OCI-M1 (cell line): ENCODE measurements around the gene ATAD3A.
A peak's percentile ranks its signal among the peaks of the same experiment; 100 is the strongest.
"Not testable (repeated sequence)": the region's sequence is repeated elsewhere in the genome, so short reads cannot be mapped to it uniquely, and the experiment has no call there.

Source experiments
- DNase-seq: peaks from one replicate; lab custom pipeline; 2025; lab: John Stamatoyannopoulos, UW

ATAD3A gene

DNA sequence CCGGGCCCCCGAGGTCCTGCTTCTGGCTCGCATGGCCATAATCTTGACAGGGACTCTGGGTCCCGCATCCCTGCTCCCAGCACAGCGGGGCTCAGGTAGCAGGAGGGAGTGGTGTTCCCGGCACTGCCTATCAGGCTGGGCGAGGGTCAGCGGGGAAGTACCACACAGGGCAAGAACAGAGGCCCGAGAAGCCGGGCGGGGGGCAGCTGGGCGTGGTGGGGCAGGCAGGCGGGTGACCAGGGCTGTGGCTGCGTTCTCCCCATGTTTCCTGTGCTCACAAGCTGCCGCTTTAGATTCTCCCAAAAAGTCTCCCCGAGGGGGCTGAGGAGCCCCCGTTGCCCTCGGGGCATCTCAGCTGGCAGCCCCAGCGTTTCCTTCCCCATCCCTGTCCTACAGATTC lies 22.1 kb upstream of the ATAD3A start:
- no peak for DNase-seq

DNA sequence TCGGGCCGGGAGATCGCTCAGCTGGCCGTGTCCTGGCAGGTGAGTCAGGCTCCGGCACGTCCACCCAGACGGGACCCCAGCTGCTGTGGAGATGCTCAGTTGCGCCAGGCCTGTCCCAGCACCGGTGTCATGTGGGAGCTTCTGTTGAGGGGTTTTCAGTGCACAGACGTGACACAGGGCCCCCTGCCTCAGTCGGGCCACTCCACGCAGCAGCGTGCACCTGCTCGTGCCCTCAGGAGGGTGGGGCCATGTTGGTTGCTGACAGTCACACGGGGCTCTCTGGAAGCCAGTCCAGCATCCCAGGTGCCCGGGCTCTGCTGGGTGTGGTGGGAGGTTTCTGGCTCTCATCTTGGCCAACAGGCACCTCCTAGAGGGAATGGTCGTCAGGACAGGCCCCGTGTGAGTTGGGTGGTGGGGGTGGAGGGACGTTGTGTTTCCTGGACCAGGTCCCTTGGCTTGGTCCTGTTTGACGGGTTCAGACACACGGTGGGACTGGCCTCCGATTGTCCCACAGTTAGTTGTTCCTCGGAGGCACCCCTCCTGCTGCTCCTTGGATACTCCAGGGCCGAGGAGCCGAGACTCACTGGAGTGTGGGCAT lies 21.2 kb upstream of the ATAD3A start:
- no peak for DNase-seq

DNA sequence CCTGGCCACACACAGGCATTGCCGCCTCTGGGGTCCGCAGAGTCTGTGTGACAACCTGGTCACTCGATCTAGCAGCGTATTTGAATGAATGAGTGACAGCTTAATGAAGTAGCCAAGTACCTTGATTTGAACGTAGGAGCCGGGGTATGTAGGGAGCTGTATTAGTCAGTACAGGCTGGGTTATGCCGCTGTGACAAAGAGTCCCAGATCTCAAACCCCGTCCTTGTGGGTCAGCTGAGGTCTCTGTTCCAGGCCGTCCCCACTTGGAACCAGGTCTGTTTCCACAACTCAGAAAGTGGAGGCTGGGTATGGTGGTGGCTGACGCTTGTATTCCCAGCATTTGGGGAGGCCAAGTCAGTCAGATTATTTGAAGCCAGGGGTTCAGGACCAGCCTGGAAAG lies 20.4 kb upstream of the ATAD3A start:
- no peak for DNase-seq

DNA sequence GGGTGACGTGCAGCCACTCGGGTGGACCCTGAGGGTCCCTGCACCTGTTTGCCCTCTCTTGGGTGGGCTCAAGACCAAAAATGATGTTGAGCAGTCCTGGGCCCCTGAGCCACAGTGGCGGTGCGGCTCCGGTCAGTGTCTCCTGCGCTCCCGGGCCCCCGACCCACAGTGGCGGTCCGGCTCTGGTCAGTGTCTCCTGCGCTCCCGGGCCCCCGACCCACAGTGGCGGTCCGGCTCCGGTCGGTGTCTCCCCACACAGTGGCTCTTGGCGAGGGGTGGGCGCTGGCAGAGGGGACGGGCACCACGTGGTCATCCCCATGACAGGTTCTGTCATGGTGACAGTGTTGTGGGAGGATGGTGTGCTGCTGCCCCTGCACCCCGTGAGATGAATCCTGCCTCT lies 17.7 kb upstream of the ATAD3A start:
- not testable (repeated sequence) for DNase-seq

DNA sequence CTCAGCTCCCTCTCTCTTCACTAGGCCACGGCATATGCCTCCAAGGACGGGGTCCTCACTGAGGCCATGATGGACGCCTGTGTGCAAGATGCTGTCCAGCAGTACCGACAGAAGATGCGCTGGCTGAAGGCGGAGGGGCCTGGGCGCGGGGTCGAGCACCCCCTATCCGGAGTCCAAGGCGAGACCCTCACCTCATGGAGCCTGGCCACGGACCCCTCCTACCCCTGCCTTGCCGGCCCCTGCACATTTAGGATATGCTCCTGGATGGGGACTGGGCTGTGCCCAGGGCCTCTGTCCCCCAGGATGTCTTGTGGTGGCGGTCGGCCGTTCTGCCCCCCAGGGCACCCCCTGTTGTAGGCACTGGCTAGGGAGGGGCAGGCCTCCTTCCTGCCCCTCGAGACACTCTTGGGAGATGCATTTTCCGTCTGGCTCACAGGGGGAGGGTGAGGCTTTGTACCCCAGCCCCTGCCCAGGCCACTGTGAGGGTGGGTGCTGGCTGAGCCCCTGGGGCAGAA lies 16.4 kb upstream of the ATAD3A start:
- not testable (repeated sequence) for DNase-seq

DNA sequence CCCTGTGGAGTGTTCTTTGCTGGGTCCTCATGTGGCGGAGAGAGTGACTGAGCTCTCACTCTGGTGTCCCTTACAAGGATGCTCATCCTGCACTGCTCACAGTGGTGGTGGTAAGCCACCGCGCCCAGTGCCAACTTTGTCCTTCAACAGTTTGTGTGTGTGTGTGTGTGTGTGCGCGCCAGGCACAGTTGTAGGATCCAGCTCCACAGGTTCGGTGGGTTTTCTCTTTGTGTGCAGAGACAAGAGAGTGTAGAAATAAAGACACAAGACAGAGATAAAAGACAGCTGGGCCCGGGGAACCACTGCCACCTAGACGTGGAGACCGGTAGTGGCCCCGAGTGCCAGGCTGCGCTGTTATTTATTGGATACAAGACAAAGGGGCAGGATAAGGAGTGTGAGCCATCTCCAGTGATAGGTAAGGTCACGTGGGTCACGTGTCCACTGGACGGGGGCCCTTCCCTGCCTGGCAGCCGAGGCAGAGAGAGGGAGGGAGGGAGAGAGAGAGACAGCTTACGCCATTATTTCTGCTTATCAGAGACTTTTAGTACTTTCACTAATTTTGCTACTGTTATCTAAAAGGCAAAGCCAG lies 7.1 kb upstream of the ATAD3A start:
- peak; percentile 95 for DNase-seq

DNA sequence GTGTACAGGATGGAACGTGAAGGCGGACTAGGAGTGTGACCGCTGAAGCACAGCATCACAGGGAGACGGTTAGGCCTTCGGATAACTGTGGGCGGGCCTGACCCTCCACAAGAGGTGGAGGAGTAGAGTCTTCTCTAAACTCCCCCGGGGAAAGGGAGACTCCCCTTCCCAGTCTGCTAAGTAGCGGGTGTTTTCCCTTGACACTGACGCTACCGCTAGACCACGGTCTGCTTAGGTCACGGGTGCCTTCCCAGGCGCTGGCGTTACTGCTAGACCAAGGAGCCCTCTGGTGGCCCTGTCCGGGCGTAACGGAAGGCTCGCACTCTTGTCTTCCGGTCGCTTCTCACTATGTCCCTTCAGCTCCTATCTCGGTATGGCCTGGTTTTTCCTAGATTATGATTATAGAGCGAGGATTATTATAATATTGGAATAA lies 6.6 kb upstream of the ATAD3A start:
- DNase-seq, result peak; percentile 85

DNA sequence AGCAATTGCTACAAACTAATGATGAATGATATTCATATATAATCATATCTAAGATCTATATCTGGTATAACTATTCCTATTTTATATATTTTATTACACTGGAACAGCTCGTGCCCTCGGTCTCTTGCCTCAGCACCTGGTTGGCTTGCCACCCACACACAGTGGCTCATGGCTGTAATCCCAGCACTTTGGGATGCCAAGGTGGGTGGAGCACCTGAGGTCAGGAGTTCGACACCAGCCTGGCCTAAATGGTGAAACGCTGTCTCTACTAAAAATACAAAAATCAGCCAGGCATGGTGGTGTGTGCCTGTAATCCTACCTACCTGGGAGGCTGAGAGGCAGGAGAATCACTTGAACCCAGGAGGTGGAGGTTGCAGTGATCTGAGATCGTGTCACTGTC lies 6.2 kb upstream of the ATAD3A start:
- not testable (repeated sequence) for DNase-seq

DNA sequence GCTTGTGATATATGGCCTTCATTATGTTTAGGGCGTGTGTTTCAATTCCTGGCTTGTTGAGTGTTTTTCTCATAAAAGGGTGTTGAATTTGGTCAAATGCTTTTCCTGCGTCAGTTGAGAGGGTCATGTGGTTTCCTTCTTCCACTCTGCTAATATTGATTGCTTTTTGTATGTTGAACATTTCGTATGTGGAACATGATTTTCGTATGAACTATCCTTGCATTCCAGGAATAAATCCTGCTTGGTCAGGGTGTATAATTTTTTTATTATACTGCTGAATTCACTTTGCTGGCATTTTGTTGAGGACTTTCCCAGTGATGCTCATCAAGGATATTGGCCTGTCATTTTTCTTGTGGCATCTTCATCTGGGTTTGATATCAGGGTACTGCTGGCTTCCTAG lies 4.7 kb upstream of the ATAD3A start:
- no peak for DNase-seq

DNA sequence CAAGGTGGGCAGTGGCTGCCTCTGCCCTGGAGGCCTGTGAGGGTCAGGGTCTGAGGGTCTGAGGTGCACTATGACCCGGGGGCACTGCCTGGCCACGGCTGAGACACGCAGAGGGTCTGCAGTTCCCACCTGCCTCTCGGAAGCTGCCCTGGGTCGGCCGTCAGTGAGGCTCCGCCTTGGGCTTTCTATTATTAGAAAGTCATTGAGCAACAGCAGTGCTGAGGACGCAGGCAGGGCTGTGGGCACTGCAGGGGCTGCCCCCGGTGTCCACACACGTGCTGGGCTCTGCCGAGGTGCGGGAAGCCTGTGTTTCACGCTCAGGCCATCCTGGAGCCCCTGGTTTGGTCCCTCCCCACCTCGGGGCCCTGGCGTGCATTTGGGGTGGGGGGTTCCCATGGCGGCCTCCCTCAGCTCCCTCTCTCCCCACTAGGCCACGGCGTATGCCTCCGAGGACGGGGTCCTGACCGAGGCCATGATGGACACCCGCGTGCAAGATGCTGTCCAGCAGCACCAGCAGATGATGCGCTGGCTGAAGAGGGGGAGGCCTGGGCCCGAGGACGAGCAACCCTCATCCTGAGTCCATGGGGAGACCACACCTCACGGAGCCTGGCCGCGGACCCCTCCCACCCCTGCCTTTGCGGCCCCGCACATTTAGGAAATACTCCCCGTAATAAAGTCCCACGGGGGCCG lies 3.0 kb upstream of the ATAD3A start:
- not testable (repeated sequence) for DNase-seq

DNA sequence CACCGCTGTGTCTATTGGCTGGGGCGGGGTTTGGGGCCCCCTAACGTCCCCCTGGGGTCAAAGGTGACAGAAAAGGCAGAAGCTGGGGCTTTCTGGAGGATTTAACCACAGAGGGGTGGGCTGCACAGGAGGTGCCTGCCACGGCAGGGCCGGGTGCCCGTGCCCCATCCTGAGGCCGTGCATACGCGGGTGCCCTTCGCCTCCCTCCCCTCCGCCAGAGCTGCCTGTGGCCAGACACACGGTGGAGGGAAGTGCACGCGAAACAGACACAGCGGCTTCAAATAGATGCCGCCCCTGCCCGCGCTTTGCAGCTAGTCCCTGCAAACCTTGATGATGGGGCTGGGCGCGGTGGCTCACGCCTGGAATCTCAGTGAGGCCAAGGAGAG lies 2.5 kb upstream of the ATAD3A start:
- DNase-seq, result not testable (repeated sequence)

DNA sequence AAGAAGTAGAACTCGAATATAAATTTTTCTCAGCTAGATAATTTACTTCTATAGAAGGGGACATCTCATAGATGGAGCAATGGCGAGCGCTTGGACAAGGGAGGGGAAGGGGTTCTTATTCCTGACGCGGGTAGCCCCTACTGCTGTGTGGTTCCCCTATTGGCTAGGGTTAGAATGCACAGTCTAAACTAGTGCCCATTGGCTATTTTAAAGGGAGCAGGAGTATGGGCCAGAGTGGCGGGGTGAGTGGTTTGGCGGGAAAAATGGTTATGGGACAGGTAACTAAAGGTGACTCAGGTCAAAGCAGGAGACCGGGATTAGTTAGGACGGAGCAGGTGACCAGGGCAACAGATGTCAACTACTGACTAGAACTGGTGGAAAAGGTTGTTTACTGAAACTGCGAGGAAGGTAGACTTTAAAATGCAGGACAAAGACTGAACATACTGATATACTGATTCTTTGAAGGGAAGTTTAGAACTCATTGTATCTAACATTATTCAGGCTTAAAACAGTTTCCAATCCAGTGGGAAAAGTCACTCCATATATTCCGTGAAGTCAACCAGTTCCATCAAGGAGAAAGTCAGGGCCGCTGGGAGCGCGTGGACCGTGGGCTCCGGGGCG lies 940 bp upstream of the ATAD3A start:
- DNase-seq, result peak; percentile 39

DNA sequence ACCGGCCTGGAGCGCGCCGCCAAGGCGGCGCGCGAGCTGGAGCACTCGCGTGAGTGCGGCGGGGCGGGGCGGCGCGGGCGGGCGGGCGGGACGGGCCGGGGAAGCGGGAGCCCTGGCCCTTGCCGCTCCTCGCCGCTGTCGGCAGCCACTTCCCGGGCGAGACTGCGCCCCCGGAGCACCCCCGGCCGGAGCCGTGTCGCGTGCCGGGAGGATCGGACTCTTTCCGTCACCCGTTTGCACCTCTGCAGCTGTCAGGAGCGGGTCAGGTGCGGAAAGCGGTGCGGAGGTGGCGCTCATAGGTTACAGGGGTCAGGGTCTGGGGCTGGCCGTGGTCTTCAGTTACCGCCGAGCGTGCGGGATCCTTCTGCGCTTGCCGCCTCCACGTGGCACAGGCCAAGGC lies 463 bp downstream of the ATAD3A start:
- peak; percentile 4 for DNase-seq

DNA sequence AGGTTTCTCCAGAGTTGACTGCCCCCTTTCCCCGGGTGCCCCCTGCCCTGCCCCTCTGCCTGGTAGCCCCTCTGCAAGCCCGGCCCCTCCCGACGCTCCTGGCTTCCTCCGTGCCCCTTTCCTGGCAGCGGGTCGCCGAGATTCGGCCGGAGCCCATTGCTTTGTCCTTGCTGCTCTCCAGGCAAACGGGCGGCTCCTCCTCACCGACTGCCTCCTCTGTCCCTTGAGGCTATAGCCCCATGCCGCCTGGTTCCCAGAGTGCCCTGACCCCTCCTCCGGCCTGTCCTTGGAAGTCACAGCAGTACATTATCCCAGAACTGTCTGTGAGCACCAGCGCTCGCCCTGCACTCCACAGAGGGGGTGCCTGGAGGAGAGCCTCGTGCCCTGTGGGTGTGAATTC lies 1.7 kb downstream of the ATAD3A start:
- not testable (repeated sequence) for DNase-seq

DNA sequence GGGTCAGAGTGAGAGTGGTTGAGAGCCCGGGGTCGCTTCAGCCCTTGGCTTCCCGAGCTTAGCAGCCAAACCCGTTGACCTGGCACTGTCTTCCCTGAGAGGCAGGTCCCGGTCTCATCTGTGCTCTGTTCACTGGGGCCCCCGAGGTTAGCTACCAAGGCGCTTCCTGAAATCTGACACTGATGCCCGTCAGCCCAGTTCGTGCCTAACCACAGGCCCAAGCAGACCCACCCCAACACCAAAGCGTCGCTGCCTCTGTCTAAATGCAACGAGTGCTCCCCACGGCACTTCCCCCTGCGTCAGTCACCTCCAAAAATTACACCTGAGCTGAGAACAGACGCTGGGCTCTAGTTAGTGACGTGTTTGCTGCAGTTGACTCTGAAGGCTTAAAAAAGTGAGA lies 2.4 kb downstream of the ATAD3A start:
- not testable (repeated sequence) for DNase-seq

DNA sequence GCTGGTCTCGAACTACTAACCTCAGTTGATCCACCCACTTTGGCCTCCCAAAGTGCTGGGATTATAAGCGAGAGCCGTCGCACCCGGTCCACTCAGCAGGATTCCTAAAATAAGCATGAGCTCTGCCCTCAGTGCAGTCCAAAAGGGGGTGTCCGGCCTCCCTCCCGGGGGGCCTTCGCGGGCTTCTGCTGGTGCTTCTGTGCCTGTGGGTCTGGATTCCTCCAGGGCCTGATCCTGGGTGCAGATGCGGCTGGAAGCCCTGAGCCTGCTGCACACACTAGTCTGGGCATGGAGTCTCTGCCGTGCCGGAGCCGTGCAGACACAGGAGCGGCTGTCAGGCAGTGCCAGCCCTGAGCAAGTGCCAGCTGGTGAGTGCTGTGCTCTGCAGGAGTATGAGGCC lies 5.0 kb downstream of the ATAD3A start:
- DNase-seq, result not testable (repeated sequence)

DNA sequence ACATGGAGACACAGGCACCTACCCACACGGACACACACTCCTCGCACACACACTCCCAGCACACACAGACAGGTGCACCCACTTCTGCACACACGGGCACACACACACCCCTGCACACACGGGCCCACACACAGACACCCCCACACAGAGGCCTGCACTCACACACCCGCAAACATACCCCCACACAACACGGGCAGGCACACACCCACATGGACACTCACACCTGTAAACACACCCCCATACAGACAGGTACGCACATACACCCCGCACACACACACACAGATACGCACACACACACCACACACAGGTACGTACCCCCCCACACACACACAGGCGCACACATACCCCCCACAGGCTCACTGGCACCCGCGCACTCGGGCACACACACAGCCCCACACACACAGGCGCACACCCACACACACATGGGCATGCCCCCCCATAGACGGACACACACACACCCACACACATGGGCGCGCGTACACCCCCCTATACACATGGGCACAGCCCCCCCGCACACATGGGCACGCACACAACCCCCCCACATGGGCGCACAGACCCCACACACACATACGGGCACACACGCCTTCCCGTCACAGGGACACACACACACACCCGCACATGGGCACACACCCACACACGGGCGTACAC lies 6.1 kb downstream of the ATAD3A start:
- no peak for DNase-seq

DNA sequence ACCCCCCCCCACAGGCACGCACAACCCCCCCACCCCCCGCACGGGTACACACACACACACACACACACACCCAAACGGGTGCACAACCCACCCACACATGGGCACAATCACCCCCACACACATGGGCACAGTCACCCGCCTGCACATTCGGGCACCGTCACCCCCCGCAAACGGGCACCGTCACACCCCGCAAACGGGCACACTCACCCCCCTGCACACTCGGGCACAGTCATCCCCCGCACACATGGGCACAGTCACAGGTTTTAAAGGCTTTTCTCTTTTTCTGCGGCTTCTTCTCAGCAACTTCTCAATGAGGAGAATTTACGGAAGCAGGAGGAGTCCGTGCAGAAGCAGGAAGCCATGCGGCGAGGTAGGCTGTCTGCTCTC lies 6.7 kb downstream of the ATAD3A start:
- not testable (repeated sequence) for DNase-seq

DNA sequence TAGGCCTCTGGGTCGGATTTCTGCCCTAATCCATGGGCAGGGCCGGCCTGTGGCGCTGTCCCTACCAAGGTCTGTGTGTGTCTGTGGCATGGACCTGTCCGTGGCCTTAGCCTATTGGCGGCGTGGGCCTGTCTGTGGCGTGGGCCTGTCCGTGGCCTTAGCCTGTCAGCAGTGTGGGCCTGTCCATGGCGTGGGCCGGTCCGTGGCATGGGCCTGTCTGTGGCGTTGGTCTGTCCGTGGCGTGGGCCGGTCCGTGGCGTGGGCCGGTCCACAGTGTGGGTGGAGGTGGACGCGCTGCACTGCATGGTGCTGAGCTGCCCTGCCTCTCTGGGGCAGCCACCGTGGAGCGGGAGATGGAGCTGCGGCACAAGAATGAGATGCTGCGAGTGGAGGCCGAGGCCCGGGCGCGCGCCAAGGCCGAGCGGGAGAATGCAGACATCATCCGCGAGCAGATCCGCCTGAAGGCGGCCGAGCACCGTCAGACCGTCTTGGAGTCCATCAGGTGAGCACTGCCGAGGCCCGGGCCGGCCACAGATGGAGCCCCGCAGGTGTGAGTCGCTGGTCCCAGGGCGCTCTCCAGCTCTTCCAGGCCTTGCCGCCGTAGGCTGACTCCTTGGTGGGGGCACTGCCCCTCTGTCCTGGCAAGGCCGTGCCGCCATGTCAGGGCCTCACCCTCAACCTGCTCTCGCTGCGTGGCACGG lies 8.0 kb downstream of the ATAD3A start:
- DNase-seq, result not testable (repeated sequence)

DNA sequence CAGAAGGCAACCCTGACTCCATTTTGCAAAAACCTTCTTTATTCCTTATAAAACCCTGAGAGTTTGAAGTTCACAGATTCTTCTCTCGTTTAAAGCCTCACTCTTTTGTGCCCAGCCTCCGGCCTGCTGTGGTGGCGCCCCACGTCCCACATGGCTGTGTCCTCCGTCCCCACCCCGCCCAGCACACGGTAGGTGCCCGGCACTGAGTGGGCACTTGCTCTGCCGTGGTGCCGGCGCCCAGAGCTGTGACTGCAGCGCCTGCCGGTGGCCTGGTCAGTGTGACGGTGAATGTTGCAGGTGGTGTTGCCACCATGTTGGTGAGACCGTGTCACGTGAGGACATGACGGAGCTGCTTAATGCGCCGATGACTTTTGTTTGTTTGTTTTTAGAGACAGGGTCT lies 9.4 kb downstream of the ATAD3A start:
- DNase-seq, result no peak

DNA sequence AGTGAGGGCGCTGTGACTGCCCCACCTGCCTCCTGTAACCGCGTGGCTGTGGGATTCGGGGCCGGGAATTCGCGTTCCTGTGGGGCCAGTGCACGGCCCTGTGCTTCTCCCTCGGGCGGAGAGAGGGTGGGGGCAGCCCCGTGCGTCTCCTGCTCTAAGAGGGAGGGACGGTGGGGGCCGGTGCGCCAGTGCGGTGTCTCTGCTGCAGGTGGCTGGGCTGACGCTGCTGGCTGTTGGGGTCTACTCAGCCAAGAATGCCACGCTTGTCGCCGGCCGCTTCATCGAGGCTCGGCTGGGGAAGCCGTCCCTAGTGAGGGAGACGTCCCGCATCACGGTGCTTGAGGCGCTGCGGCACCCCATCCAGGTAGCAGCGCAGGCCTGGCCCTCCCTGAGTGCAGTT lies 10.6 kb downstream of the ATAD3A start:
- not testable (repeated sequence) for DNase-seq

DNA sequence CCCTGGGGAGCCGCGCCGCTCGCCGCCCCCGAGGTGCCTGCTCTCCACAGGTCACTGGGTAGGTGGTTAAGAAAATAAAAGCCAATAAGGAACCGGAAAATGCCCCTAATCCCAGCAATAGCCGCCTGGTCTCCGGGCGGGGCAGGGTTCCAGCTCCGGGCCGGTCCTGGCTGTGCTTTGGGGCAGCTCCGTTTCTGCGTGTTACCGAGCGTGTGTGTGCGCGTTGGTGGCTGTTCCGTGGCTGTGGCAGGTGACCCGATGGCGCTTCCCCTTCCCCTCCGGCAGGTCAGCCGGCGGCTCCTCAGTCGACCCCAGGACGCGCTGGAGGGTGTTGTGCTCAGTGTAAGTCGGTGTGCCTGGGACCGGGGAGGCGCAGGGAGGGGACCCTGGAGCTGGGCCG lies 11.3 kb downstream of the ATAD3A start:
- not testable (repeated sequence) for DNase-seq
